ENCODE data around the gene MYB. TPM values are rescaled to one million over a fixed set of nuclear protein-coding genes. Genes with fewer than 3 reads are reported as not detected.
A peak's percentile ranks its signal among the peaks of the same experiment; 100 is the strongest.

Gene MYB
- total and polyA plus RNA-seq, 2 of the 8 experiments (the other 6 are each of a cell fraction or from before 2014, with no cell fraction given), result 4.0 to 7.6 TPM

DNA sequence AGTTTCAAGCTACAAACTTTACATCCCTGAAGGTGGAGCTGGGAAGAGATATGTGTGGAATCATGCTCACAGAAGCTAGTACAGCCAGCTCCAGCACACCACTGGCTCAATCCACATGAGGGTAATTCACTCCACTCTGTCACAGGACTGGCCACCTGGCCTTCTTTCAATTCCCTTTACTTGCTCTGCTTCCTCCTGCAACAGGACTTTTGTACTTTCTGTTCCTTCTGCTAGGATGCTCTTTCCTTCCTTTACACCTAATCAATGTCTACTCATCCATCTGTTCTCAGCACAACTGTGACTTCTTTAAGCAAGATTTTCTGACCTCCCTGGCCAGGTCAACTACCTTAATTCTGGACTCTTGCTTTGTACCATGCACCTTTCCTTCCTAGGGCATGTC, 39.4 kb upstream of the MYB start:
- Histone ChIP-seq H3K23me2 (ENCODE audit: low read depth, low read length) (no peaks in the 10 kb centered on the region), H3K36me3 (ENCODE audit: control insufficient read depth in 2 of 4, insufficient read depth in 4 of 4, low read length in 3 of 4) (no peaks in the 10 kb centered on the region), H2BK20ac (ENCODE audit: low read length) (no peak overlapping the region), H2BK12ac (ENCODE audit: low read depth, low read length) (no peak overlapping the region), H3K18ac (ENCODE audit: extremely low read depth, low read length) (no peak overlapping the region), H3K9me3 (ENCODE audit: insufficient read depth in 2 of 2, low read depth in 1 of 2, low read length in 1 of 2) (no peaks in the 10 kb centered on the region), H3K27ac (ENCODE audit: low read depth, low read length) (no peak overlapping the region), H3K79me1 (ENCODE audit: low read depth, low read length) (no peaks in the 10 kb centered on the region), H2BK15ac (ENCODE audit: low read length) (0 out of 2 replicates have a peak overlapping the region, but pooled peaks have one; percentile 33), H3K23ac (ENCODE audit: insufficient read length) (no peak overlapping the region), H3K4me2 (ENCODE audit: insufficient read depth in 1 of 2, low read depth in 2 of 2, low read length in 2 of 2) (no peak overlapping the region), H3K9ac (replicated peaks in 1 of 4; ENCODE audit: extremely low read depth in 1 of 4, low read depth in 3 of 4, low read length in 3 of 4) (no peak overlapping the region), H4K20me1 (replicated peaks in 1 of 2; ENCODE audit: control insufficient read depth in 1 of 2, insufficient read depth in 2 of 2, low read length in 2 of 2) (no peaks in the 10 kb centered on the region), H3K4me1 (replicated peaks in 1 of 4; ENCODE audit: control insufficient read depth in 3 of 4, insufficient read depth in 4 of 4, low read length in 3 of 4) (peaks cover 3 to 7% (median 5%) of the 10 kb centered on the region in 4 experiments; a peak in 4 of 7 replicates), H2BK5ac (ENCODE audit: low read depth, low read length) (no peak overlapping the region), H2AFZ (ENCODE audit: low read length) (peak overlapping the region; percentile 81), H3K27me3 (replicated peaks in 1 of 4; ENCODE audit: control insufficient read depth in 3 of 4, extremely low read depth in 1 of 4, insufficient read depth in 3 of 4, low read length in 3 of 4) (no peaks in the 10 kb centered on the region), H4K91ac (replicated peaks; ENCODE audit: insufficient read length, low read length) (no peak overlapping the region), H3K4me3 (ENCODE audit: extremely low read depth in 1 of 4, insufficient read depth in 2 of 4, low read depth in 3 of 4, low read length in 4 of 4) (no peak overlapping the region), H4K5ac (ENCODE audit: insufficient read length, low read depth, low read length) (no peak overlapping the region), H3K79me2 (ENCODE audit: control insufficient read depth in 1 of 2, insufficient read depth in 2 of 2, low read length in 2 of 2) (no peaks in the 10 kb centered on the region), H4K8ac (ENCODE audit: extremely low read depth, insufficient read depth, low read length) (0 out of 2 replicates have a peak overlapping the region, but pooled peaks have one; percentile 22), H3K14ac (ENCODE audit: insufficient read length) (no peak overlapping the region), H2BK120ac (replicated peaks; ENCODE audit: low read depth, low read length) (no peak overlapping the region), H2AK5ac (ENCODE audit: low read depth, low read length) (no peak overlapping the region), H3K4ac (replicated peaks; ENCODE audit: insufficient read length, low read depth, low read length) (no peak overlapping the region), H3K56ac (replicated peaks; ENCODE audit: insufficient read length, low read depth, low read length) (no peak overlapping the region)
- ChIA-PET CTCF (ENCODE audit: partially characterized antibody) (interaction anchor here (0.7 to 6.8 kb wide), 12 partner anchors 9 to 298 kb away, joined by 3 to 78 read pairs (median 6); no protein-coding TSS in a partner anchor), POLR2A (ENCODE audit: partially characterized antibody) (interaction anchor here (0.9 kb wide), 1 partner anchor 10 kb away, joined by 3 read pairs; no protein-coding TSS in a partner anchor)
- no peak for FAIRE-seq
- DNase-seq (ENCODE audit: low read depth in 1 of 2, low spot score in 2 of 2), result no peak
- TF ChIP-seq KDM1A (IDR thresholded peaks at IDR 0.05; ENCODE audit: borderline replicate concordance, low read length), result no peak
- TF ChIP-seq TBP (IDR thresholded peaks at IDR 0.05; ENCODE audit: low read depth, low read length), result no peak
- TF ChIP-seq CHD1 (IDR thresholded peaks at IDR 0.05; ENCODE audit: low read depth, low read length), result no peak
- TF ChIP-seq CTBP2 (IDR thresholded peaks at IDR 0.05; ENCODE audit: borderline replicate concordance, insufficient read depth, insufficient read length, low read length), result no peak
- TF ChIP-seq RNF2 (IDR thresholded peaks at IDR 0.05; ENCODE audit: borderline replicate concordance, low read depth, low read length, missing control alignments, poor library complexity, severe bottlenecking), result no peak
- TF ChIP-seq NANOG (IDR thresholded peaks at IDR 0.05; ENCODE audit: insufficient read depth, low read depth, low read length, poor library complexity, severe bottlenecking), result no peak
- TF ChIP-seq CHD2 (IDR thresholded peaks at IDR 0.05; ENCODE audit: low read length), result no peak
- TF ChIP-seq E2F6 (IDR thresholded peaks at IDR 0.05), result no peak
- no peak for TF ChIP-seq TAF1 (IDR thresholded peaks at IDR 0.05; ENCODE audit: low read depth, low read length)
- no peak for TF ChIP-seq FOSL1 (IDR thresholded peaks at IDR 0.05; ENCODE audit: insufficient read depth, low read depth, low read length)
- TF ChIP-seq BCL11A (IDR thresholded peaks at IDR 0.05; ENCODE audit: low read depth in 2 of 2, low read length in 2 of 2), result no peak
- no peak for TF ChIP-seq ATF3 (IDR thresholded peaks at IDR 0.05; ENCODE audit: insufficient read depth, low read depth, low read length)
- TF ChIP-seq CEBPB (IDR thresholded peaks at IDR 0.05; ENCODE audit: low read depth, low read length), result no peak
- no peak for TF ChIP-seq TEAD4 (IDR thresholded peaks at IDR 0.05; ENCODE audit: low read depth, low read length)

Measured in H1 (cell line).